Lower leg skin (tissue), 4 donors: Measurements from ENCODE around the gene CTSZ. TPM values are rescaled to one million over a fixed set of nuclear protein-coding genes. Genes with fewer than 3 reads are reported as not detected.

ENCODE experiments used
- DNase-seq, 2 donors: peaks; one replicate each; pipeline ENCODE4 v3.0.0-alpha.2; 2019; ENCODE audit warnings: low spot score in 2 of 2
- H3K4me3 ChIP-seq: fragments of 200-600 bp; sonication (generic); 2 replicates; pipeline ENCODE4 v1.5.1; 2017; ENCODE audit warnings: mild to moderate bottlenecking, low read depth; ENCODE audit not compliant: poor library complexity, severe bottlenecking
- POLR2A ChIP-seq, 2 donors: fragments of 450-650 bp; IDR thresholded peaks; one replicate each; pipeline ENCODE4 v1.6.1; 2016 to 2017; ENCODE audit warnings: antibody characterized with exemption in 2 of 2, mild to moderate bottlenecking in 1 of 2, moderate library complexity in 1 of 2
- WGBS, 2 donors: methylation state at CpG; one replicate each; pipeline ENCODE4 v1.1.5; 2018; 5-methylcytosine and 5-hydroxymethylcytosine counted together
- intact Hi-C: fragments of 100-400 bp; cut with DNase I; formaldehyde crosslinking; loops from one replicate; pipeline ENCODE4 v1.15.0; 2023; ENCODE audit warnings: low total_unique reads
- total RNA-seq, 4 donors: library from RNA; depleted of rRNA; stranded (reverse); fragments of >200 nt; gene quantifications; one replicate each; pipeline ENCODE4 v1.1.0, GENCODE V29; 2016
- TF ChIP-seq, protein P1 (sequence below), 3 donors: fragments of 450-650 bp; IDR thresholded peaks; one replicate each; pipeline ENCODE4 v1.5.1; 2016; ENCODE audit warnings: antibody characterized with exemption in 3 of 3, mild to moderate bottlenecking in 3 of 3, moderate library complexity in 2 of 3

The CTSZ gene
- total RNA-seq, 4 donors from 2014 or later: 30.1 to 64.1 (median 40.0) TPM

DNA sequence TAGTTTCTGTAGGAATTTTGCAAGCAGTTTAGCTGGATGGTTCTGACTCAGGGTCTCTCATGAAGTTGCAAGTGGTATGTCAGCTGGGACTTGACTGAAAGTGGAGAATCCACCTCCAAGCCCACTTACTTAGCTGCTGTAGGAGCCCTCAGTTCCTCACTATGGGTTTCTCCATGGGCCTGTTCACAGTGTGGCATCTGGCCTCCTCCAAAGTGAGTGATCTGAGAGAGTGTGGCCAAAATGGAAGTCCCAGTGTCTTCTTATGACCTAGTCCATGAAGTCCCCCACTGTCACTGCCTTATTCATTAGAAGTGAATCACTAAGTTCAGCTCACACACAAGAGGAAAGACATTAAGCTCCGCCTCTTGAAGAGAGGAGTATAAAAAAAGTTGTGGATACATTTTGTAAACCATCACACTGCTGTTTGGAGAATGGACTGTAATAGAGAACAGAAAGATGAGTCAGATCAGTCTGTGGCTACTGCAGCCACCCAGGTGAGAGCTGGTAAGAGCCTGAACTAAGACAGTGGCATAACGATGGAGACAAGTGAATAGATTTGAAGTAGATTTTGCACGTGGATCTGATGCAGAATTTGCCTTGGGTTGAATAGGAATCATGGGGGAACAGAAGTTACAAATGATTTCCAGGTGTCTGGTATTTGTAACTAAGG, 30.9 kb downstream of the CTSZ start:
- intact Hi-C loops: no loop called here
- no peak overlapping the region for H3K4me3 ChIP-seq
- TF ChIP-seq, protein P1, sequence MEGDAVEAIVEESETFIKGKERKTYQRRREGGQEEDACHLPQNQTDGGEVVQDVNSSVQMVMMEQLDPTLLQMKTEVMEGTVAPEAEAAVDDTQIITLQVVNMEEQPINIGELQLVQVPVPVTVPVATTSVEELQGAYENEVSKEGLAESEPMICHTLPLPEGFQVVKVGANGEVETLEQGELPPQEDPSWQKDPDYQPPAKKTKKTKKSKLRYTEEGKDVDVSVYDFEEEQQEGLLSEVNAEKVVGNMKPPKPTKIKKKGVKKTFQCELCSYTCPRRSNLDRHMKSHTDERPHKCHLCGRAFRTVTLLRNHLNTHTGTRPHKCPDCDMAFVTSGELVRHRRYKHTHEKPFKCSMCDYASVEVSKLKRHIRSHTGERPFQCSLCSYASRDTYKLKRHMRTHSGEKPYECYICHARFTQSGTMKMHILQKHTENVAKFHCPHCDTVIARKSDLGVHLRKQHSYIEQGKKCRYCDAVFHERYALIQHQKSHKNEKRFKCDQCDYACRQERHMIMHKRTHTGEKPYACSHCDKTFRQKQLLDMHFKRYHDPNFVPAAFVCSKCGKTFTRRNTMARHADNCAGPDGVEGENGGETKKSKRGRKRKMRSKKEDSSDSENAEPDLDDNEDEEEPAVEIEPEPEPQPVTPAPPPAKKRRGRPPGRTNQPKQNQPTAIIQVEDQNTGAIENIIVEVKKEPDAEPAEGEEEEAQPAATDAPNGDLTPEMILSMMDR (IDR thresholded peaks at IDR 0.05): no peak
- no peak for TF ChIP-seq POLR2A (IDR thresholded peaks at IDR 0.05)
- no peak for DNase-seq
- WGBS, 2 donors: 72 to 80% methylated on average over 3 of the region's 3 CpGs

DNA sequence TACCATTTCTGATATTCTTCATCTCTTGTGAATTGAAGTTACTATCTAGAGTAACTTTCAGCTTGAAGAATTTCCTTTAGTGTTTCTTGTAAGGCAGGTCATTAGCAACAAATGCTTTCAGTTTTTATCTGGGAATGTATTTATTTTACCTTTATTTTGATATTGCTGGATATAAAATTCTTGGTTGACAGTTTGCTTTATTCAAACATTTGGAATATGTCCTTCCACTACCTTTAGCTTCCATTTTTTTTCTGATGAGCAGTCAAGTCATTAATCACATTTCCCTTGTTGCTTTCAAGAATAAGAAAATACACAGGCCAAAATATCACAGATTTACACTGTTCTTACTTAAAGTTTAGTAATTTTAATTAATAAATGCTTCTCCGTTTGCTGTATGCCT, 31.7 kb downstream of the CTSZ start:
- no peak overlapping the region for H3K4me3 ChIP-seq
- TF ChIP-seq, protein P1 (IDR thresholded peaks at IDR 0.05): no peak
- TF ChIP-seq POLR2A (IDR thresholded peaks at IDR 0.05): no peak
- intact Hi-C loops: no loop called here
- 89 to 98% methylated on average over 1 of the region's 1 CpG for WGBS, 2 donors
- DNase-seq: no peak

DNA sequence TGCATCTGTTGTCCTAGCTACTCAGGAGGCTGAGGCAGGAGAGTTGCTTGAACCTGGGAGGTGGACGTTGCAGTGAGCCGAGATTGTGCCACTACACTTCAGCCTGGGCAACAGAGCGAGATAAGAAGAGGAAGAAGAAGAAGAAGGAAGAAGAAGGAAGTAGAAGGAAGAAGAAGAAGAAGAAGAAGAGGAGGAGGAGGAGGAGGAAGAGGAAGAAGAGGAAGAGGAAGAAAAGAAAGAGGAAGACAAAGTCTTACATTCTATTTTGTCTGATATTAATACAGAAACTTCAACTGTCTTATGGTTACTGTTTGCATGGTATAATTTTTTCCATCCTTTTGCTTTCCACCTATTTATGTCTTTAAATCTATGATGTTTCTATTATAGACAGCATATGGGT, 33.2 kb downstream of the CTSZ start:
- no peak for DNase-seq
- intact Hi-C loops: no loop called here
- TF ChIP-seq POLR2A (IDR thresholded peaks at IDR 0.05): no peak
- TF ChIP-seq, protein P1 (IDR thresholded peaks at IDR 0.05): no peak
- H3K4me3 ChIP-seq: no peak overlapping the region
- 83 to 93% methylated on average over 3 of the region's 3 CpGs for WGBS, 2 donors

DNA sequence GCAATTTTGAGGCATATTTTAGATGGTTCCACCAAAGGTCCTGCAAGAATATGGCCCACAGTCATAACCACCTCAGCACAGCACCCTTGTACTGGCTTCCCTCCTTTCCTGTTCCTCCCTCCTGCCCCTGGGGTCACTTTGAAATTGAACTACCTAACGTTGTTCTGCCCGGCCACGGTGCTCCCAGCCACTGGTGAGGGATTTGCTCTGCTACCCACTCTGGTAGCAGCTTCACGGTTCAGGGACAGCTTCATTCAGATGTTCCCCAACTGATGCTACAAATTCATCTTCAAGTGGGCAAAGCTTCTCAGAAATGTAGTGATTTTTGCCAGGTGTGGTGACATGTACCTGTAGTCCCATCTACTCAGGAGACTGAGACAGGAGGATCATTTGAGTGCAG, 33.9 kb downstream of the CTSZ start:
- intact Hi-C loops: no loop called here
- no peak for TF ChIP-seq POLR2A (IDR thresholded peaks at IDR 0.05)
- TF ChIP-seq, protein P1 (IDR thresholded peaks at IDR 0.05): no peak
- H3K4me3 ChIP-seq: no peak overlapping the region
- peak in 1 of 2 donors; percentile 61 for DNase-seq
- 78 to 84% methylated on average over 4 of the region's 4 CpGs for WGBS, 2 donors

DNA sequence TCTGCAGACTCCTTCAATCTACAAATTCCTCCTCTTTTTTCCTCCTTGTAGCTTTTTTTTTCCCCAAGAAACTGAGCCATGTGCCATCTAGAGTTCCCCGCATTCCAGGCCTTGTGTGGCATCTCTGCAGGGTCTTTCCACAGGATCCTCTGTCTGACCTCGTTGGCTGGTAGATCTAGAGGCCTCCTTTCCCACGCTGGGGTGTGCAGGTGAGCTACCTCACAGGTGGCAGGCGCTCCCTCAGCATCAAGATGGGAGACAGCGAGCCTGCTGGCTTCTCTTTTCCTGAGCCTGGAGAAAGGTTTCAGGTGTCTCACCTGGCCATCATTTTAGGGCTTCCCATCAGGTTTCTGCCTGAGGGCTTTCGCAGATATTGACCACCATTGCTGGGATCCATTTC, 35.6 kb downstream of the CTSZ start:
- TF ChIP-seq, protein P1 (IDR thresholded peaks at IDR 0.05): no peak
- no peak for TF ChIP-seq POLR2A (IDR thresholded peaks at IDR 0.05)
- intact Hi-C loops: no loop called here
- H3K4me3 ChIP-seq: no peak overlapping the region
- 77 to 79% methylated on average over 6 of the region's 6 CpGs for WGBS, 2 donors
- DNase-seq: no peak

DNA sequence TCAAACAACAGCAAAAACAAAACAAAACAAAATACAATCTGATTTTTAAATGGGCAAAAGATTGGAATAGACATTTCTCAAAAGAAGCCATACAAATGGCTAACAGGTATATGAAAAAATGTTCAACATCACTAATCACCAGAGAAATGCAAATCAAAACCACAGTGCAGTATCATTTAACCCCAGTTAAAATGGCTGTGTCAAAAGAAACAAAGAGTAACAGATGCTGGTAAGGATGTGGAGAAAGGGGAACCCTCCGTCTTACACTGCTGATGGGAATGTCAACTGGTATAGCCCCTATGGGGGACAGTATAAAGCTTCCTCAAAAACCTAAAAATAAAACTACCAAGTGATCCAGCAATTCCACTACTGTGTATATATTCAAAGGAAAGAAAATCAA, 36.9 kb downstream of the CTSZ start:
- H3K4me3 ChIP-seq: no peak overlapping the region
- 63 to 84% methylated on average over 1 of the region's 1 CpG for WGBS, 2 donors
- TF ChIP-seq, protein P1 (IDR thresholded peaks at IDR 0.05): no peak
- TF ChIP-seq POLR2A (IDR thresholded peaks at IDR 0.05): no peak
- intact Hi-C loops: no loop called here
- no peak for DNase-seq
